ENCODE results near the gene WDR31.

- TF ChIP-seq GATA3 (IDR thresholded peaks at IDR 0.05; ENCODE audit: low read depth, low read length) (no peak), GATA2 (IDR thresholded peaks at IDR 0.05; ENCODE audit: low read depth, low read length) (no peak)
These were observed 33.2 kb upstream of the WDR31 start for GRCh38 chr9:113373256-113373655.
